A673 (cell line): ENCODE data around the gene CCDC185.

Experiments used
- CTCF ChIP-seq: fragments of 300-800, 200-600 bp; sonication (generic); conservative IDR thresholded peaks from 2 replicates; pipeline ENCODE4 v1.5.1; 2017; ENCODE audit warnings: low read depth, mild to moderate bottlenecking, antibody characterized with exemption, low read length, moderate library complexity, mixed read lengths
- EZH2 ChIP-seq: fragments of 200-600 bp; sonication (generic); IDR thresholded peaks from 2 replicates; pipeline ENCODE4 v1.6.1; 2017; ENCODE audit warnings: borderline replicate concordance, low read depth, mild to moderate bottlenecking, mixed read lengths, antibody characterized with exemption, low read length; ENCODE audit not compliant: poor library complexity, severe bottlenecking

GRCh38 chr1:223345720-223346119 lies 47.5 kb upstream of the CCDC185 start:
- no peak for TF ChIP-seq CTCF
- TF ChIP-seq EZH2, result no peak
